ENCODE measurements around the gene INPP4A. TPM values are rescaled to one million over a fixed set of nuclear protein-coding genes. Genes with fewer than 3 reads are reported as not detected.

INPP4A gene
- total and polyA plus RNA-seq, 2 of the 13 experiments (the other 11 are each of a cell fraction or from before 2014, with no cell fraction given): 10.1 to 10.9 TPM

DNA sequence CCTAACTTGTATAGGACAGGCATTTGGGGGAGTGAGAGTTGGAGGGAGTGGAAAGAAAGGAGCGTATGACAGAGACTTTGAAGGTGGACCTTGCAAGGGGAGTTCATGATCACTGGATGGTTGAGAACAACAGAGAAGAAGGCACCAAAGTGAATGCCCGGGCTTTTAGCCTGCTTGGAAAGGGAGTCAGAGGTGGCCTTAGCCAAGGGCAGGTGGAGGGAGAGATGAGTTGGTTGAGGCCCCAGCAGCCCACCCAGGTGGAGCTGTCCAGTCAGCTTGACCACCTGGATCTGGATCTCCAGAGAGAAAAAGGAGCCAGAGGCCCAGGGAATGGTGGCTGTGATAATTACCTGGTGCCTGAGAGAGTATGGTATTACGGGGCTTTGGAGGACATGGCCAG lies 90.1 kb downstream of the INPP4A start:
- Histone ChIP-seq H4K20me1 (ENCODE audit: insufficient read depth, low read length) (no peaks in the 10 kb centered on the region), H3K4me1 (ENCODE audit: insufficient read depth, low read length) (no peaks in the 10 kb centered on the region), H3K4me3 (replicated peaks in 1 of 3; ENCODE audit: insufficient read depth in 1 of 3, low read depth in 2 of 3, low read length in 3 of 3) (no peak overlapping the region), H3K9me3 (ENCODE audit: low read length) (no peaks in the 10 kb centered on the region), H3K27ac (ENCODE audit: extremely low read length, insufficient read depth, low read length) (no peak overlapping the region), H3K9ac (ENCODE audit: insufficient read depth, low read depth, low read length) (no peak overlapping the region), H2AFZ (ENCODE audit: low read length) (no peak overlapping the region), H3K36me3 (replicated peaks in 1 of 2; ENCODE audit: control insufficient read depth in 1 of 2, insufficient read depth in 2 of 2, low read length in 2 of 2) (peaks cover 7 to 9% of the 10 kb centered on the region in 2 experiments; a peak in 3 of 5 replicates), H3K27me3 (ENCODE audit: control insufficient read depth in 1 of 2, insufficient read depth in 2 of 2, low read length in 2 of 2) (no peaks in the 10 kb centered on the region), H3K79me2 (ENCODE audit: insufficient read depth, low read length) (no peaks in the 10 kb centered on the region), H3K4me2 (ENCODE audit: low read depth, low read length) (no peak overlapping the region)
- no TSS peak for BruUV-seq (replicated peaks)
- in situ Hi-C loops (cut with HindIII; ENCODE audit: extremely low pct_ligation_motif_present, low pct_unique_long_range_greater_than_20kb): no loop called here
- WGBS (ENCODE audit: low lambda C conversion rate): 99% methylated on average over 3 of the region's 3 CpGs
- FAIRE-seq (no peak), ATAC-seq (no peak), DNase-seq (ENCODE audit: low spot score) (no peak)
- ChIA-PET CTCF (ENCODE audit: low intra/inter-chr PET ratio, low total read pairs) (no interaction called here), POLR2A (no interaction called here)
- intact Hi-C loops (cut with micrococcal nuclease; ENCODE audit: unreplicated experiment): no loop called here
- TF ChIP-seq PHF5A (CRISPR knock-in tag; IDR thresholded peaks at IDR 0.05; ENCODE audit: low read depth, unreplicated experiment): no peak
- TF ChIP-seq, protein P1, sequence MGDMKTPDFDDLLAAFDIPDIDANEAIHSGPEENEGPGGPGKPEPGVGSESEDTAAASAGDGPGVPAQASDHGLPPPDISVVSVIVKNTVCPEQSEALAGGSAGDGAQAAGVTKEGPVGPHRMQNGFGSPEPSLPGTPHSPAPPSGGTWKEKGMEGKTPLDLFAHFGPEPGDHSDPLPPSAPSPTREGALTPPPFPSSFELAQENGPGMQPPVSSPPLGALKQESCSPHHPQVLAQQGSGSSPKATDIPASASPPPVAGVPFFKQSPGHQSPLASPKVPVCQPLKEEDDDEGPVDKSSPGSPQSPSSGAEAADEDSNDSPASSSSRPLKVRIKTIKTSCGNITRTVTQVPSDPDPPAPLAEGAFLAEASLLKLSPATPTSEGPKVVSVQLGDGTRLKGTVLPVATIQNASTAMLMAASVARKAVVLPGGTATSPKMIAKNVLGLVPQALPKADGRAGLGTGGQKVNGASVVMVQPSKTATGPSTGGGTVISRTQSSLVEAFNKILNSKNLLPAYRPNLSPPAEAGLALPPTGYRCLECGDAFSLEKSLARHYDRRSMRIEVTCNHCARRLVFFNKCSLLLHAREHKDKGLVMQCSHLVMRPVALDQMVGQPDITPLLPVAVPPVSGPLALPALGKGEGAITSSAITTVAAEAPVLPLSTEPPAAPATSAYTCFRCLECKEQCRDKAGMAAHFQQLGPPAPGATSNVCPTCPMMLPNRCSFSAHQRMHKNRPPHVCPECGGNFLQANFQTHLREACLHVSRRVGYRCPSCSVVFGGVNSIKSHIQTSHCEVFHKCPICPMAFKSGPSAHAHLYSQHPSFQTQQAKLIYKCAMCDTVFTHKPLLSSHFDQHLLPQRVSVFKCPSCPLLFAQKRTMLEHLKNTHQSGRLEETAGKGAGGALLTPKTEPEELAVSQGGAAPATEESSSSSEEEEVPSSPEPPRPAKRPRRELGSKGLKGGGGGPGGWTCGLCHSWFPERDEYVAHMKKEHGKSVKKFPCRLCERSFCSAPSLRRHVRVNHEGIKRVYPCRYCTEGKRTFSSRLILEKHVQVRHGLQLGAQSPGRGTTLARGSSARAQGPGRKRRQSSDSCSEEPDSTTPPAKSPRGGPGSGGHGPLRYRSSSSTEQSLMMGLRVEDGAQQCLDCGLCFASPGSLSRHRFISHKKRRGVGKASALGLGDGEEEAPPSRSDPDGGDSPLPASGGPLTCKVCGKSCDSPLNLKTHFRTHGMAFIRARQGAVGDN (CRISPR knock-in tag; IDR thresholded peaks at IDR 0.05): no peak
- TF ChIP-seq ZEB1 (IDR thresholded peaks at IDR 0.05; ENCODE audit: insufficient replicate concordance, low read depth): no peak
- TF ChIP-seq SRSF9 (IDR thresholded peaks at IDR 0.05; ENCODE audit: borderline replicate concordance, insufficient read depth, low read depth, low read length, poor library complexity, severe bottlenecking): no peak
- TF ChIP-seq ZFP1 (CRISPR knock-in tag; IDR thresholded peaks at IDR 0.05): no peak
- TF ChIP-seq MAF1 (CRISPR knock-in tag; IDR thresholded peaks at IDR 0.05; ENCODE audit: borderline replicate concordance): no peak
- no peak for TF ChIP-seq NPAS2 (CRISPR knock-in tag; IDR thresholded peaks at IDR 0.05; ENCODE audit: borderline replicate concordance)
- TF ChIP-seq, protein P2, sequence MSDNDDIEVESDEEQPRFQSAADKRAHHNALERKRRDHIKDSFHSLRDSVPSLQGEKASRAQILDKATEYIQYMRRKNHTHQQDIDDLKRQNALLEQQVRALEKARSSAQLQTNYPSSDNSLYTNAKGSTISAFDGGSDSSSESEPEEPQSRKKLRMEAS (IDR thresholded peaks at IDR 0.05): no peak
- TF ChIP-seq ZNF3 (CRISPR knock-in tag; IDR thresholded peaks at IDR 0.05): no peak
- TF ChIP-seq MZF1 (CRISPR knock-in tag; IDR thresholded peaks at IDR 0.05; ENCODE audit: borderline replicate concordance): no peak
- no peak for TF ChIP-seq YEATS4 (CRISPR knock-in tag; IDR thresholded peaks at IDR 0.05; ENCODE audit: borderline replicate concordance)
- TF ChIP-seq DNMT3B (CRISPR knock-in tag; conservative IDR thresholded peaks at IDR 0.05): no peak
- no peak for TF ChIP-seq GATAD1 (CRISPR knock-in tag; IDR thresholded peaks at IDR 0.05)
- TF ChIP-seq, protein P3, sequence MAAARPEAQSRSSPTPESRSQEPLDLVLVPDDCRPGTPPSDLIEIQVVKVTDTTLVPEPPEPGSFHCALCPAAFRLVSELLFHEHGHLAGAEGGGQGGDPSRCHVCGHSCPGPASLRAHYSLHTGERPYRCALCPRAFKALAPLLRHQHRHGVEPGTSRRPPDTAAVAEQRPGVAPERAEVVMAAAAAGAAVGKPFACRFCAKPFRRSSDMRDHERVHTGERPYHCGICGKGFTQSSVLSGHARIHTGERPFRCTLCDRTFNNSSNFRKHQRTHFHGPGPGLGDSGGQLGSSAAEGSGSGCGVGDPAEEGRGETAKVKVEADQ (CRISPR knock-in tag; IDR thresholded peaks at IDR 0.05; ENCODE audit: borderline replicate concordance): no peak
- no peak for TF ChIP-seq HCFC1 (IDR thresholded peaks at IDR 0.05; ENCODE audit: low read depth, low read length)
- no peak for TF ChIP-seq REPIN1 (CRISPR knock-in tag; IDR thresholded peaks at IDR 0.05; ENCODE audit: borderline replicate concordance, low read depth)
- no peak for TF ChIP-seq FOXC1 (CRISPR knock-in tag; IDR thresholded peaks at IDR 0.05; ENCODE audit: borderline replicate concordance)
